ENCODE results near the gene S100A8.

DNA sequence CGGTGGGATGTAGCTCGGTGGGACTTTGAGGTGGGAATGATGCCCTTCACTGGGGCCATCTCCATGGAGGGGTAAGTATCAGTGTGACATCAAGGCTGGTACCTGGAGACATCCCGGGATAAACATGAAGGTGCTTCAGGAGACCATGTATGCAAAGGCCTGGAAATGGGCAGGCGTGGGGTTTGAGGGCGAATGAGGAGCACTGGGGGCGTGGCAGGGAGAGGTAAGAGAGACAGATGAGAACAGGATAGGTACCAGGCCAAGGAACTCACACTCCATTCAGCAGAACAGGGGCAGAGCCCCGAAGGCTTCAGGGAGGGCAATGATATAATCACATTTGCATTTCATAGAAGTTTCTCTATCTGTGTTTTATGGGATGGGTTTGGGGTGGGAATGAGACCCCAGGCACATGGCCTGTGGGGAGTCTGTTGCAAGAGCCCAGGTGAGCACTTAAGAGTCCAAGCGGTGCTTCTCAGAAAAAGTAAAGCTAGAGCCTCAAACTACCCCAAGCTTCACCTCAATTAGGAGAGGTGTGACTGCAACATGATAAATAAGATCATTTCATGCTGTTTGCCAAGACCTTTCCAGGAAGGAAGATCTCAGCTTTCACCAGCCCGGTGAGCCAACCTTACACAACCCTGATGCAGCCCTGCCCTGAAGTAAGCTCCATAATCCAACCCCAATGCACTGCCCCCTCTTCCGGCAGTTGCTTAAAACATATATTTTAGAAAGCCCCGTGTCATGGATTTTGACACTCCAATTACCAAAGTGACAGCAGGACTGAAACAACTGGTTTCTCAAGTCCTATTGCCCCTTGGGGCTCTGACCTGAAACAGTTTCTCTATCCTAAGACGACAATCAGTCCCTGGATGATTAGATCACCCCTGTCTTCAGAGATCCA is 25.9 kb downstream of the S100A8 start:
- TF ChIP-seq, protein P1, sequence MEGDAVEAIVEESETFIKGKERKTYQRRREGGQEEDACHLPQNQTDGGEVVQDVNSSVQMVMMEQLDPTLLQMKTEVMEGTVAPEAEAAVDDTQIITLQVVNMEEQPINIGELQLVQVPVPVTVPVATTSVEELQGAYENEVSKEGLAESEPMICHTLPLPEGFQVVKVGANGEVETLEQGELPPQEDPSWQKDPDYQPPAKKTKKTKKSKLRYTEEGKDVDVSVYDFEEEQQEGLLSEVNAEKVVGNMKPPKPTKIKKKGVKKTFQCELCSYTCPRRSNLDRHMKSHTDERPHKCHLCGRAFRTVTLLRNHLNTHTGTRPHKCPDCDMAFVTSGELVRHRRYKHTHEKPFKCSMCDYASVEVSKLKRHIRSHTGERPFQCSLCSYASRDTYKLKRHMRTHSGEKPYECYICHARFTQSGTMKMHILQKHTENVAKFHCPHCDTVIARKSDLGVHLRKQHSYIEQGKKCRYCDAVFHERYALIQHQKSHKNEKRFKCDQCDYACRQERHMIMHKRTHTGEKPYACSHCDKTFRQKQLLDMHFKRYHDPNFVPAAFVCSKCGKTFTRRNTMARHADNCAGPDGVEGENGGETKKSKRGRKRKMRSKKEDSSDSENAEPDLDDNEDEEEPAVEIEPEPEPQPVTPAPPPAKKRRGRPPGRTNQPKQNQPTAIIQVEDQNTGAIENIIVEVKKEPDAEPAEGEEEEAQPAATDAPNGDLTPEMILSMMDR (IDR thresholded peaks at IDR 0.05; ENCODE audit: extremely low read depth in 1 of 2, insufficient read depth in 1 of 2, low read depth in 1 of 2, low read length in 2 of 2), result no peak
- no peak for TF ChIP-seq POLR2AphosphoS5 (IDR thresholded peaks at IDR 0.05; ENCODE audit: insufficient read depth, low read depth, low read length)
- TF ChIP-seq EZH2 (IDR thresholded peaks at IDR 0.05; ENCODE audit: borderline replicate concordance, low read depth, low read length, severe bottlenecking), result no peak
- TF ChIP-seq, protein P2, sequence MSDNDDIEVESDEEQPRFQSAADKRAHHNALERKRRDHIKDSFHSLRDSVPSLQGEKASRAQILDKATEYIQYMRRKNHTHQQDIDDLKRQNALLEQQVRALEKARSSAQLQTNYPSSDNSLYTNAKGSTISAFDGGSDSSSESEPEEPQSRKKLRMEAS (IDR thresholded peaks at IDR 0.05; ENCODE audit: insufficient read depth, insufficient read length), result no peak
- no peak for TF ChIP-seq JUN (IDR thresholded peaks at IDR 0.05; ENCODE audit: borderline replicate concordance, insufficient read depth, insufficient read length, low read depth)
- TF ChIP-seq POLR2A (IDR thresholded peaks at IDR 0.05; ENCODE audit: low read depth, low read length), result no peak

Measured in endothelial cell of umbilical vein (primary cell).